Vagina (tissue), 2 donors: ENCODE data around the gene EHBP1L1. TPM values are rescaled to one million over a fixed set of nuclear protein-coding genes. Genes with fewer than 3 reads are reported as not detected.

Experiments
- DNase-seq, 2 donors: peaks; one replicate each; pipeline ENCODE4 v3.0.0-alpha.2; 2017; ENCODE audit errors: extremely low spot score in 2 of 2
- H3K27ac ChIP-seq: fragments of 200-600 bp; sonication (generic); one replicate; pipeline ENCODE4 v1.5.1; 2019
- H3K27me3 ChIP-seq: fragments of 200-600 bp; sonication (generic); one replicate; pipeline ENCODE4 v1.5.1; 2019
- H3K36me3 ChIP-seq, 2 donors: fragments of 200-600 bp; sonication (generic); one replicate each; pipeline ENCODE4 v1.5.1; 2017 to 2019
- H3K4me1 ChIP-seq: fragments of 200-600 bp; sonication (generic); one replicate; pipeline ENCODE4 v1.5.1; 2019
- H3K4me3 ChIP-seq, 2 donors: fragments of 200-600 bp; sonication (generic); 1 replicate in 1 of 2; 2 replicates in 1 of 2; pipeline ENCODE4 v1.5.1; 2016 to 2019
- H3K9me3 ChIP-seq: fragments of 200-600 bp; sonication (generic); one replicate; pipeline ENCODE4 v1.5.1; 2019
- POLR2A ChIP-seq, 2 donors: fragments of 450-650 bp; IDR thresholded peaks; one replicate each; pipeline ENCODE4 v1.6.1; 2017; ENCODE audit warnings: antibody characterized with exemption in 2 of 2, mild to moderate bottlenecking in 2 of 2, moderate library complexity in 2 of 2
- POLR2AphosphoS5 ChIP-seq, 2 donors: sonication (generic); formaldehyde crosslinking; IDR thresholded peaks; one replicate each; pipeline ENCODE4 v1.9.0; 2017; ENCODE audit warnings: antibody characterized with exemption in 2 of 2, mild to moderate bottlenecking in 2 of 2, low read depth in 1 of 2; ENCODE audit not compliant: insufficient read depth in 1 of 2
- intact Hi-C: fragments of 100-400 bp; cut with DNase I; formaldehyde crosslinking; loops from one replicate; pipeline ENCODE4 v1.15.1; 2023
- total RNA-seq: library from RNA; depleted of rRNA; stranded (reverse); fragments of >200 nt; gene quantifications from one replicate; pipeline ENCODE4 v1.2.3, GENCODE V29; 2016
- TF ChIP-seq, protein P1 (sequence below), 3 experiments: fragments of 450-650 bp in 2 of 3; fragments of 200-600 bp in 1 of 3; sonication (generic) in 1 of 3; IDR thresholded peaks; one replicate each; pipeline ENCODE4 v1.5.1; 2017 to 2019; ENCODE audit warnings: antibody characterized with exemption in 3 of 3, mild to moderate bottlenecking in 2 of 3, moderate library complexity in 2 of 3

EHBP1L1 gene
- total RNA-seq, result 123 TPM

GRCh38 chr11:65575568-65576231 is at the start of gene EHBP1L1:
Gene EHBP1L1 (plus strand): TSS chr11:65576053. CDS start chr11:65576303, 250 bp downstream.
- Histone ChIP-seq H3K27me3 (no peaks in the 10 kb centered on the region), H3K4me1 (peaks cover 73% of the 10 kb centered on the region), H3K4me3 (peak within 1 kb of the TSS; percentile 81 to 98), H3K27ac (peak within 1 kb of the TSS; percentile 93), H3K9me3 (no peaks in the 10 kb centered on the region), H3K36me3 (peaks cover 1 to 15% of the 10 kb centered on the region in 2 donors)
- no peak for DNase-seq
- TF ChIP-seq POLR2AphosphoS5 (IDR thresholded peaks at IDR 0.05; ENCODE audit: insufficient read depth in 1 of 2, low read depth in 1 of 2), result peak in 1 of 2 donors; percentile 56
- TF ChIP-seq, protein P1, sequence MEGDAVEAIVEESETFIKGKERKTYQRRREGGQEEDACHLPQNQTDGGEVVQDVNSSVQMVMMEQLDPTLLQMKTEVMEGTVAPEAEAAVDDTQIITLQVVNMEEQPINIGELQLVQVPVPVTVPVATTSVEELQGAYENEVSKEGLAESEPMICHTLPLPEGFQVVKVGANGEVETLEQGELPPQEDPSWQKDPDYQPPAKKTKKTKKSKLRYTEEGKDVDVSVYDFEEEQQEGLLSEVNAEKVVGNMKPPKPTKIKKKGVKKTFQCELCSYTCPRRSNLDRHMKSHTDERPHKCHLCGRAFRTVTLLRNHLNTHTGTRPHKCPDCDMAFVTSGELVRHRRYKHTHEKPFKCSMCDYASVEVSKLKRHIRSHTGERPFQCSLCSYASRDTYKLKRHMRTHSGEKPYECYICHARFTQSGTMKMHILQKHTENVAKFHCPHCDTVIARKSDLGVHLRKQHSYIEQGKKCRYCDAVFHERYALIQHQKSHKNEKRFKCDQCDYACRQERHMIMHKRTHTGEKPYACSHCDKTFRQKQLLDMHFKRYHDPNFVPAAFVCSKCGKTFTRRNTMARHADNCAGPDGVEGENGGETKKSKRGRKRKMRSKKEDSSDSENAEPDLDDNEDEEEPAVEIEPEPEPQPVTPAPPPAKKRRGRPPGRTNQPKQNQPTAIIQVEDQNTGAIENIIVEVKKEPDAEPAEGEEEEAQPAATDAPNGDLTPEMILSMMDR (IDR thresholded peaks at IDR 0.05), result no peak
- intact Hi-C loops, result no loop called here

GRCh38 chr11:65526744-65527143 is 49.1 kb upstream of the EHBP1L1 start:
- Histone ChIP-seq H3K27ac (no peak overlapping the region), H3K4me3 (no peak overlapping the region), H3K4me1 (peaks cover 20% of the 10 kb centered on the region), H3K27me3 (no peaks in the 10 kb centered on the region), H3K36me3 (peaks cover 0 to 38% of the 10 kb centered on the region in 2 donors), H3K9me3 (no peaks in the 10 kb centered on the region)
- intact Hi-C loops, result no loop called here
- DNase-seq, result no peak
- TF ChIP-seq POLR2AphosphoS5 (IDR thresholded peaks at IDR 0.05; ENCODE audit: insufficient read depth in 1 of 2, low read depth in 1 of 2), result no peak
- TF ChIP-seq POLR2A (IDR thresholded peaks at IDR 0.05), result no peak
- TF ChIP-seq, protein P1 (IDR thresholded peaks at IDR 0.05), result no peak

- Histone ChIP-seq H3K36me3 (peaks cover 0 to 59% of the 10 kb centered on the region in 2 donors), H3K4me3 (no peak overlapping the region), H3K27me3 (no peaks in the 10 kb centered on the region), H3K27ac (no peak overlapping the region), H3K4me1 (peaks cover 18% of the 10 kb centered on the region), H3K9me3 (no peaks in the 10 kb centered on the region)
- no peak for DNase-seq
- intact Hi-C loops, result no loop called here
- TF ChIP-seq POLR2AphosphoS5 (IDR thresholded peaks at IDR 0.05; ENCODE audit: insufficient read depth in 1 of 2, low read depth in 1 of 2) (no peak), POLR2A (IDR thresholded peaks at IDR 0.05) (no peak)
- TF ChIP-seq, protein P1 (IDR thresholded peaks at IDR 0.05), result no peak
Measured at GRCh38 chr11:65528819-65529350, 47.0 kb upstream of the EHBP1L1 start.

GRCh38 chr11:65529475-65530156 is 46.2 kb upstream of the EHBP1L1 start:
- Histone ChIP-seq H3K27me3 (no peaks in the 10 kb centered on the region), H3K27ac (no peak overlapping the region), H3K36me3 (peaks cover 0 to 60% of the 10 kb centered on the region in 2 donors), H3K9me3 (no peaks in the 10 kb centered on the region), H3K4me3 (no peak overlapping the region), H3K4me1 (peaks cover 11% of the 10 kb centered on the region)
- TF ChIP-seq POLR2AphosphoS5 (IDR thresholded peaks at IDR 0.05; ENCODE audit: insufficient read depth in 1 of 2, low read depth in 1 of 2) (no peak), POLR2A (IDR thresholded peaks at IDR 0.05) (no peak)
- TF ChIP-seq, protein P1 (IDR thresholded peaks at IDR 0.05), result no peak
- intact Hi-C loops, result no loop called here
- DNase-seq, result no peak

GRCh38 chr11:65530157-65530496 is 45.7 kb upstream of the EHBP1L1 start:
- no peak for TF ChIP-seq POLR2AphosphoS5 (IDR thresholded peaks at IDR 0.05; ENCODE audit: insufficient read depth in 1 of 2, low read depth in 1 of 2)
- no peak for TF ChIP-seq POLR2A (IDR thresholded peaks at IDR 0.05)
- TF ChIP-seq, protein P1 (IDR thresholded peaks at IDR 0.05), result no peak
- no peak overlapping the region for H3K27ac ChIP-seq
- H3K36me3 ChIP-seq, result peaks cover 0 to 60% of the 10 kb centered on the region in 2 donors
- no peak overlapping the region for H3K4me3 ChIP-seq
- H3K27me3 ChIP-seq, result no peaks in the 10 kb centered on the region
- no peak for DNase-seq
- no peaks in the 10 kb centered on the region for H3K9me3 ChIP-seq
- H3K4me1 ChIP-seq, result peaks cover 11% of the 10 kb centered on the region
- intact Hi-C loops, result no loop called here
